Right lobe of liver (tissue), 6 donors: ENCODE measurements around the gene MAGEF1. TPM values are rescaled to one million over a fixed set of nuclear protein-coding genes. Genes with fewer than 3 reads are reported as not detected.

Experiments
- ATAC-seq, 4 donors: fragments of 200-7000 bp; cut with Tn5 transposase; one replicate each; pipeline ENCODE4 v1.9.1; 2020; ENCODE audit warnings: mild to moderate bottlenecking in 4 of 4, moderate library complexity in 4 of 4
- DNase-seq, 3 donors: peaks; one replicate each; pipeline ENCODE4 v3.0.0-alpha.2; 2020
- H3K27ac ChIP-seq, 3 donors: fragments of 200-600 bp; one replicate each; pipeline ENCODE4 v1.8.0; 2022
- H3K27me3 ChIP-seq, 2 donors: fragments of 200-600 bp; one replicate each; pipeline ENCODE4 v1.8.0; 2022
- H3K36me3 ChIP-seq, 4 donors: fragments of 200-600 bp; sonication (generic) in 1 of 4; one replicate each; pipeline versions ENCODE4 v1.5.1 to v1.8.0; 2017 to 2022; ENCODE audit warnings: control low read depth in 1 of 4
- H3K4me1 ChIP-seq, 4 donors: fragments of 200-600 bp; sonication (generic) in 1 of 4; one replicate each; pipeline versions ENCODE4 v1.5.1 to v1.8.0; 2017 to 2022; ENCODE audit warnings: control low read depth in 1 of 4
- H3K4me3 ChIP-seq, 3 donors: fragments of 200-600 bp; one replicate each; pipeline ENCODE4 v1.8.0; 2022
- H3K9me3 ChIP-seq, 4 donors: fragments of 200-600 bp; sonication (generic) in 1 of 4; one replicate each; pipeline versions ENCODE4 v1.5.1 to v1.8.0; 2017 to 2022; ENCODE audit warnings: control low read depth in 1 of 4
- CTCF ChIP-seq, 4 donors: fragments of 200-600 bp in 3 of 4; fragments of 450-650 bp in 1 of 4; IDR thresholded peaks; one replicate each; pipeline versions ENCODE4 v1.5.1 to v1.8.0; 2016 to 2022; ENCODE audit warnings: antibody characterized with exemption in 4 of 4, mild to moderate bottlenecking in 2 of 4
- POLR2A ChIP-seq: fragments of 450-650 bp; IDR thresholded peaks from one replicate; pipeline ENCODE4 v1.6.1; 2017; ENCODE audit warnings: antibody characterized with exemption, mild to moderate bottlenecking
- WGBS: methylation state at CpG from one replicate; pipeline ENCODE4 v1.1.6; 2018; ENCODE audit warnings: low coverage, low lambda C conversion rate; ENCODE audit not compliant: insufficient coverage; ENCODE audit errors: missing lambda C conversion rate; 5-methylcytosine and 5-hydroxymethylcytosine counted together
- intact Hi-C, 2 donors: fragments of 100-400 bp; cut with DNase I; formaldehyde crosslinking; loops; one replicate each; pipeline versions ENCODE4 v1.11.2 to v1.14.1; 2022
- total RNA-seq, 6 experiments: library from RNA; depleted of rRNA in 2 of 6; stranded (reverse); fragments of >200 nt in 2 of 6; fragmentation: NEBNext Ultra II Directional in 3 of 6; extraction: Animal tissue kit (Norgen Biotek cat#: 25700) in 3 of 6; gene quantifications; one replicate each; pipeline versions ENCODE4 v1.1.0 to v1.2.4, GENCODE V29; 2016 to 2023
- donor health status: DM: no; HTN: yes; CAD: no.
- donor health status: DM: no; HTN: no; CAD: no.
- donor health status: DM: no; HTN: no; CAD: no.
- donor health status: DM: no; HTN: yes; CAD: no.
- donor health status: DM: no; HTN: yes; CAD: no.

MAGEF1 gene
- total RNA-seq, 6 experiments from 2014 or later: 8.2 to 17.1 (median 10.9) TPM

GRCh38 chr3:184741798-184742675 is 30.2 kb upstream of the MAGEF1 start:
- DNase-seq: no peak
- TF ChIP-seq POLR2A (no peak), CTCF (IDR thresholded peaks at IDR 0.05) (no peak)
- no peaks in the 10 kb centered on the region for H3K36me3 ChIP-seq
- no peak overlapping the region for H3K27ac ChIP-seq
- no peaks in the 10 kb centered on the region for H3K27me3 ChIP-seq
- no peaks in the 10 kb centered on the region for H3K9me3 ChIP-seq
- ATAC-seq: no peak
- intact Hi-C loops: no loop called here
- no peaks in the 10 kb centered on the region for H3K4me1 ChIP-seq
- whole genome bisulfite sequencing: 79% methylated on average over 10 of the region's 12 CpGs
- H3K4me3 ChIP-seq: no peak overlapping the region

GRCh38 chr3:184741259-184741556 is 29.3 kb upstream of the MAGEF1 start:
- ATAC-seq: no peak
- no peak for TF ChIP-seq CTCF (IDR thresholded peaks at IDR 0.05)
- no peak for TF ChIP-seq POLR2A
- Histone ChIP-seq H3K9me3 (no peaks in the 10 kb centered on the region), H3K27me3 (no peaks in the 10 kb centered on the region), H3K4me1 (no peaks in the 10 kb centered on the region), H3K4me3 (no peak overlapping the region), H3K27ac (no peak overlapping the region), H3K36me3 (no peaks in the 10 kb centered on the region)
- WGBS: no CpG with 5 or more reads among the region's 8 CpGs
- no peak for DNase-seq
- intact Hi-C loops: no loop called here

GRCh38 chr3:184740509-184741258 is 28.8 kb upstream of the MAGEF1 start:
- DNase-seq (peak in 1 of 3 donors; percentile 35), ATAC-seq (no peak)
- WGBS: 58% methylated on average over 4 of the region's 9 CpGs
- Histone ChIP-seq H3K4me1 (no peaks in the 10 kb centered on the region), H3K4me3 (no peak overlapping the region), H3K36me3 (no peaks in the 10 kb centered on the region), H3K9me3 (no peaks in the 10 kb centered on the region), H3K27ac (no peak overlapping the region), H3K27me3 (no peaks in the 10 kb centered on the region)
- no peak for TF ChIP-seq CTCF (IDR thresholded peaks at IDR 0.05)
- no peak for TF ChIP-seq POLR2A
- intact Hi-C loops: no loop called here

GRCh38 chr3:184739594-184740505 is 28.0 kb upstream of the MAGEF1 start:
- no peak for ATAC-seq
- H3K27me3 ChIP-seq: no peaks in the 10 kb centered on the region
- WGBS: 59% methylated on average over 4 of the region's 5 CpGs
- no peak for DNase-seq
- H3K27ac ChIP-seq: no peak overlapping the region
- intact Hi-C loops: no loop called here
- H3K4me1 ChIP-seq: no peaks in the 10 kb centered on the region
- H3K4me3 ChIP-seq: no peak overlapping the region
- no peak for TF ChIP-seq POLR2A
- TF ChIP-seq CTCF (IDR thresholded peaks at IDR 0.05): no peak
- no peaks in the 10 kb centered on the region for H3K36me3 ChIP-seq
- H3K9me3 ChIP-seq: no peaks in the 10 kb centered on the region
